ENCODE results near the gene KAT2A. TPM values are rescaled to one million over a fixed set of nuclear protein-coding genes. Genes with fewer than 3 reads are reported as not detected.
"Not testable (repeated sequence)": the region's sequence is repeated elsewhere in the genome, so short reads cannot be mapped to it uniquely, and the experiment has no call there.

Gene KAT2A
- total and polyA plus RNA-seq, 7 experiments from 2014 or later, result 6.6 to 71.1 (median 48.6) TPM

DNA sequence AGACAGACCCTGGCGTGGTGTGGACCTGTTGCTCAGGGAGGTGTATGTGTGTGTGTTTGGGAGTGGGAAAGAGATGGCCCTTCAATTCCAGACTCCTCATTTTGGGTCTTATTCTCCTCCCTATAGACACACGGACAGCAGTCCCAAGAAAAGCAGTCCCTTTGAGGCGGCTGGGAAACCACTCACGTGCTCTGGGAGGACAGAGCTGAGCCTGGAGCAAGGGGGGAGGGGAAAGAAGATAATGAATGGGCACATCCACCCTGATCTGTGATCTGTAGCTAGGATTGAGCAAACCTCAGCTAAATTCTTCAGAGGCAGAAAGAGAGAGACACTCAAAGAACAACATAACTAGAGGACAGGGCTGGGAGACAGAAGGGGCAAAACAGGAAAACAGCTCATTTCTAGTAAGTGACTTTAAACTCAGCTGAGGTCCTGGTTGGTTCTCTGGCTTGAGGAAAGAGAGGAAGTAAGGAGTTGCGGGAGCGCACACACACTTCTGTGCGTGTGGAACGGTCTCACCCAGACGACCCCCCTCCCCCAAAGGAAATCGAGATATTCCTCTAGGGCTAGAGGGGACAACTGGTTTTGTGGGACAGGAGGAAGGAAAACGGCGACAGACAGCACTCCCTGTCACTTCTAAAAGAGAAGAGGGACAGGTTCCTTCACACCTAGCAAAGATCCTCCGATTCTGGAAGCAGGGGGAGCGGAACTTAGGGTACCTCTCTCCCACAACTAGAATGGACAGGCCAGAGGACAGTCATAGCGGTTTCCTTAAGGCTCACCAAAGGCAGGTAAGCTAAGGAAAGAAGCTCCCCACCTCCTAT lies 33.0 kb upstream of the KAT2A start:
- DNase-seq (no peak), ATAC-seq (no peak)
- H3K4me3 Mint-ChIP-seq, result peak overlapping the region; percentile 81 to 97 (median 94)

DNA sequence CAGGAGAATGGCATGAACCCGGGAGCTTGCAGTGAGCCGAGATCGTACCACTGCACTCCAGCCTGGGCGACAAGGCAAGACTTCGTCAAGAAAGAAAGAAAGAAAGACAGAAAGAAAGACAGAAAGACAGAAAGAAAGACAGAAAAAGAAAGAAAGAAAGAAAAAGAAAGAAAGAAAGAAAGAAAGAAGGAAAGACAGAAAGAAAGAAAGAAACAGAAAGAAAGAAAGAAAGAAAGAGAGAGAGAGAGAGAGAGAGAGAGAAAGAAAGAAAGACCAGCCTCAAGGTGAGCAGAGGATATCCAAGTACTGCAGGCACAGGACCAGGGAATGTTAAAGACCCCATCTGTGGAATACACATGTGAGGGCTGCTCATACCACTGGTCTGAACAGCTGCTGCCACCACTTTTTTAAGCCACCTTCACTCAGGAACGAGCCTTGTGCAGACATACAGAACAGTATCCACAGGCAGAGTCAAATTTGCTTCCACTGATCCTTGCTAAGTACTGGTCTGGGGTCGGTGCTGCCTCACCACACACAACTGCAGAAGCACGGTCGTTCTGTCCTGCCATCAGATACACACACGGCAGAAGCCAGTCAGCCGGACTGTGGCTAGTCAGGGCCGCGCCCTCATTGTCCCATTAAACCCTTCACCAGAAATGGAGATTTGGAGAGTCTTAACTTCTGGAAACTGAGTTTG lies 25.9 kb upstream of the KAT2A start:
- no peaks in the 10 kb centered on the region for H3K27me3 ChIP-seq (ENCODE audit: control insufficient read depth in 2 of 2, insufficient read depth in 2 of 2, low read length in 2 of 2)
- DNase-seq (no peak), ATAC-seq (no peak)
- Mint-ChIP-seq H3K4me3 (peak overlapping the region in 1 of 10 donors; percentile 20), H3K27ac (peak overlapping the region in 3 of 9 donors; percentile 29 to 79 (median 43)), H3K36me3 (peaks cover 3 to 26% (median 10%) of the 10 kb centered on the region in 5 donors), H3K4me1 (peaks cover 26 to 59% (median 41%) of the 10 kb centered on the region in 7 donors), H3K9me3 (peaks cover 0 to 1% (median 0%) of the 10 kb centered on the region in 11 donors), H3K27me3 (no peaks in the 10 kb centered on the region)
- H3K27ac ChIP-seq (ENCODE audit: low read depth, low read length), result no peak overlapping the region
- peaks cover 0 to 56% (median 0%) of the 10 kb centered on the region in 3 experiments for H3K36me3 ChIP-seq (ENCODE audit: control insufficient read depth in 2 of 3, insufficient read depth in 3 of 3, low read length in 3 of 3)
- intact Hi-C loops (cut with micrococcal nuclease), result no loop called here
- no peaks in the 10 kb centered on the region for H3K9me3 ChIP-seq (ENCODE audit: control insufficient read depth in 2 of 3, low read length in 3 of 3)
- no peak overlapping the region for H3K4me3 ChIP-seq (ENCODE audit: low read length)
- ChIA-PET CTCF (no interaction called here), POLR2A (no interaction called here)
- H3K4me1 ChIP-seq (ENCODE audit: control insufficient read depth in 2 of 2, insufficient read depth in 2 of 2, low read length in 2 of 2), result no peaks in the 10 kb centered on the region

More for the DNA sequence above, 33.0 kb upstream of the KAT2A start:
- H3K9me3 ChIP-seq (ENCODE audit: control insufficient read depth in 2 of 3, low read length in 3 of 3), result no peaks in the 10 kb centered on the region
- peak overlapping the region; percentile 94 for H3K27ac ChIP-seq (ENCODE audit: low read depth, low read length)
- peak overlapping the region; percentile 79 to 96 (median 93) for H3K27ac Mint-ChIP-seq
- H3K27me3 ChIP-seq (ENCODE audit: control insufficient read depth in 2 of 2, insufficient read depth in 2 of 2, low read length in 2 of 2), result no peaks in the 10 kb centered on the region
- H3K4me1 Mint-ChIP-seq, result peaks cover 21 to 43% (median 37%) of the 10 kb centered on the region in 7 donors
- peaks cover 0 to 18% (median 0%) of the 10 kb centered on the region in 3 experiments for H3K36me3 ChIP-seq (ENCODE audit: control insufficient read depth in 2 of 3, insufficient read depth in 3 of 3, low read length in 3 of 3)
- CTCF ChIA-PET, result no interaction called here
- H3K4me3 ChIP-seq (ENCODE audit: low read length), result peak overlapping the region; percentile 76
- no peaks in the 10 kb centered on the region for H3K27me3 Mint-ChIP-seq
- peaks cover 0 to 4% (median 0%) of the 10 kb centered on the region in 11 donors for H3K9me3 Mint-ChIP-seq
- intact Hi-C loops (cut with micrococcal nuclease), result loop anchor here (2.0 kb wide), 2 partner anchors 41 to 235 kb away; partner anchors contain the start of genes ACLY (in 1 of the 2) and DHX58 (in 1 of the 2)
- POLR2A ChIA-PET, result interaction anchor here (0.7 to 1.6 kb wide), 9 partner anchors 11 to 466 kb away, joined by 3 to 7 read pairs (median 5); partner anchors contain the start of genes DNAJC7, EIF1, KAT2A and ODAD4
- H3K36me3 Mint-ChIP-seq, result peaks cover 0 to 3% (median 0%) of the 10 kb centered on the region in 5 donors
- peaks cover 10 to 16% of the 10 kb centered on the region in 2 donors for H3K4me1 ChIP-seq (ENCODE audit: control insufficient read depth in 2 of 2, insufficient read depth in 2 of 2, low read length in 2 of 2)

DNA sequence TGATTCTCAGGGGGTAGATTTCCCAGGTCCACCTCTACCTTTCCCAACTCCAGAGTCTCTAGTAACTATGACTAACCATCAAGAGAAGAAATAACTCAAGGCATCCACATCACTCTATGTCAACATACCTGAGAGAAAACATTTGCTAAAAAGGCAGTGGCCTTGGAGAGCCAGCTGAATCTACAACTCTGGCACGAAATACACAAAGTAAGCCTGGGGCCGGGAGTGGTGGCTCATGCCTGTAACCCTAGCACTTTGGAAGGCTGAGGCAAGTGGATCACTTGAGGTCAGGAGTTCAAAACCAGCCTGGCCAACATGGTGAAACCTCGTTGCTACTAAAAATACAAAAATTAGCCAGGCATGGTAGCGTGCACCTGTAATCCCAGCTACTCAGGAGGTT lies 22.0 kb upstream of the KAT2A start:
- H3K27me3 ChIP-seq (ENCODE audit: control insufficient read depth in 2 of 2, insufficient read depth in 2 of 2, low read length in 2 of 2); H3K27ac ChIP-seq (ENCODE audit: low read depth, low read length); intact Hi-C loops (cut with micrococcal nuclease); DNase-seq; H3K9me3 Mint-ChIP-seq; H3K9me3 ChIP-seq (ENCODE audit: control insufficient read depth in 2 of 3, low read length in 3 of 3); CTCF ChIA-PET; ATAC-seq; H3K4me1 ChIP-seq (ENCODE audit: control insufficient read depth in 2 of 2, insufficient read depth in 2 of 2, low read length in 2 of 2); H3K4me3 ChIP-seq (ENCODE audit: low read length); H3K27ac Mint-ChIP-seq; H3K27me3 Mint-ChIP-seq: not testable (repeated sequence)
- Mint-ChIP-seq H3K4me3 (peak overlapping the region in 1 of 10 donors; percentile 41), H3K36me3 (peaks cover 0 to 25% (median 7%) of the 10 kb centered on the region in 5 donors), H3K4me1 (peaks cover 20 to 70% (median 48%) of the 10 kb centered on the region in 7 donors)
- POLR2A ChIA-PET, result interaction anchor here (1.1 to 1.4 kb wide), 2 partner anchors 11 to 26 kb away, joined by 3 to 5 read pairs; partner anchors contain the start of gene RAB5C
- H3K36me3 ChIP-seq (ENCODE audit: control insufficient read depth in 2 of 3, insufficient read depth in 3 of 3, low read length in 3 of 3), result peaks cover 0 to 58% (median 3%) of the 10 kb centered on the region in 3 experiments

DNA sequence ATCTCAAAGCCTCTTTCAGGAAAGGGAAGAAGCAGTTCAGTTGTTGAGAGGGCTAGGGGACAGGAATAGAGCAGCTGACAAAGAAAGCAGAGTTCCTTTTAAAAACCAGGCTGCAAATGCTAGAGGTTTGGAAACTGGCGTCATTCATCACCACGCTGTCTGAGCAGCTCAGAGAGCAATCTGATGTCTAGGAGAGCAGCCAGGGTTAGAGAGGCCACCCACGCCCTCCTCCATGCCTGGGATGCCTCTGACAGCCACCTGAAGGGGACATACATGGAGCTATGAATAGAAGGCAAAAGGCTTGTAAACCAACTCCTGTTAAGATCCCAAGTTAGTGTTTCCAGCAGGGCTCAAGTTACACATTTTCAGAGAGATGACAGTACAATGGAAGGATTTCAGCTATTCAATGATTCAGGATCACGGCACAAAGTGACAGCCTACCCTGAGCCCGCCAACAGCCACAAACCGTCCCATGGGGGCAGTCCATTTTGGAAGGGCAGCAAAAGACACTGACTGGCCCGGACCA lies 21.3 kb upstream of the KAT2A start:
- Histone ChIP-seq H3K4me1 (ENCODE audit: control insufficient read depth in 2 of 2, insufficient read depth in 2 of 2, low read length in 2 of 2) (no peaks in the 10 kb centered on the region), H3K36me3 (ENCODE audit: control insufficient read depth in 2 of 3, insufficient read depth in 3 of 3, low read length in 3 of 3) (peaks cover 0 to 57% (median 3%) of the 10 kb centered on the region in 3 experiments), H3K27me3 (ENCODE audit: control insufficient read depth in 2 of 2, insufficient read depth in 2 of 2, low read length in 2 of 2) (no peaks in the 10 kb centered on the region), H3K9me3 (ENCODE audit: control insufficient read depth in 2 of 3, low read length in 3 of 3) (no peaks in the 10 kb centered on the region), H3K4me3 (ENCODE audit: low read length) (no peak overlapping the region), H3K27ac (ENCODE audit: low read depth, low read length) (no peak overlapping the region)
- intact Hi-C loops (cut with micrococcal nuclease), result no loop called here
- Mint-ChIP-seq H3K36me3 (peaks cover 0 to 22% (median 7%) of the 10 kb centered on the region in 5 donors), H3K4me3 (peak overlapping the region in 4 of 10 donors; percentile 1 to 41 (median 29)), H3K4me1 (peaks cover 20 to 69% (median 51%) of the 10 kb centered on the region in 7 donors), H3K27ac (peak overlapping the region in 1 of 9 donors; percentile 65), H3K9me3 (peaks cover 0 to 1% (median 0%) of the 10 kb centered on the region in 11 donors), H3K27me3 (no peaks in the 10 kb centered on the region)
- ATAC-seq (no peak), DNase-seq (no peak)
- CTCF ChIA-PET, result interaction anchor here (0.6 kb wide), 1 partner anchor 1693 kb away, joined by 6 read pairs; no protein-coding TSS in a partner anchor
- POLR2A ChIA-PET, result interaction anchor here (0.5 to 1.4 kb wide), 3 partner anchors 12 to 1191 kb away, joined by 3 to 5 read pairs (median 3); partner anchors contain the start of gene RAB5C

DNA sequence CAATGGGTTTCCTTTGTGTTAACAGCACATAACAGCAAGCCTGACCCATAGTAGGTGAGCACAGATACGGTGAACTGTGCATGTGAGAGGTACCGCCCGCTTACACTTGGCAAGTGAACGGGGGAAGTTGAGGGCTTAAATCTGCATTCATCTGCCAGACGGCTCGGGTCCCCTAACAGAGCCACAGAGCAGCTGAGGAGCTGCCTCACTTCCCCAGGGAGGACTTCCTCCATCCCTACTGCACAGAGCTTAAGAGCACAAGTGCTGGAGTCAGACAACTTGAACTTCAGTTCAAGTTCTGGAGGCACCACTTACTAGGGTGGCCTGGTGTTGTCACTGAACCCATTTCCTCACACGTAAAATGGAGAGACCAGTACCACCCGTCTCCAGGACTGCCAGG lies 20.2 kb upstream of the KAT2A start:
- Mint-ChIP-seq H3K27ac (peak overlapping the region in 3 of 9 donors; percentile 32 to 35 (median 33)), H3K9me3 (no peaks in the 10 kb centered on the region)
- CTCF ChIA-PET, result no interaction called here

DNA sequence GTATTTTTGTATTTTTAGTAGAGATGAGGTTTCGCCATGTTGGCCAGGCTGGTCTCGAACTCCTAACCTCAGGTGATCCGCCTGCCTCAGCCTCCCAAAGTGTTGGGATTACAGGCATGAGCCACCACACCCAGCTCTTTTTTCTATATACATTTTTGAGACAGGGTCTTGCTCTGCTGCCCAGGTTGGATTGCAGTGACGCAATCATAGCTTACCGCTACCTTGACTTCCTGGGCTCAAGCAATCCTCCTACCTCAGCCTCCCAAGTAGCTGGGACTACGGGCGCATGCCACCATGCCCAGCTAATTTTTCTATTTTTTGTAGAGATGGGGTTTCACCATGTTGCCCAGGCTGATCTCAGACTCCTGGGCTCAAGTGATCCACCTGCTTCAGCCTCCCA lies 19.5 kb upstream of the KAT2A start:
- Mint-ChIP-seq H3K4me1 (peaks cover 24 to 72% (median 56%) of the 10 kb centered on the region in 7 donors), H3K36me3 (peaks cover 3 to 17% (median 7%) of the 10 kb centered on the region in 5 donors), H3K27ac (peak overlapping the region in 2 of 9 donors; percentile 32 to 33)
- H3K4me3 ChIP-seq (ENCODE audit: low read length); H3K27ac ChIP-seq (ENCODE audit: low read depth, low read length); intact Hi-C loops (cut with micrococcal nuclease); H3K4me1 ChIP-seq (ENCODE audit: control insufficient read depth in 2 of 2, insufficient read depth in 2 of 2, low read length in 2 of 2); ATAC-seq; H3K4me3 Mint-ChIP-seq; POLR2A ChIA-PET; H3K27me3 Mint-ChIP-seq; DNase-seq; H3K27me3 ChIP-seq (ENCODE audit: control insufficient read depth in 2 of 2, insufficient read depth in 2 of 2, low read length in 2 of 2); H3K9me3 ChIP-seq (ENCODE audit: control insufficient read depth in 2 of 3, low read length in 3 of 3); H3K9me3 Mint-ChIP-seq: not testable (repeated sequence)
- peaks cover 0 to 57% (median 3%) of the 10 kb centered on the region in 3 experiments for H3K36me3 ChIP-seq (ENCODE audit: control insufficient read depth in 2 of 3, insufficient read depth in 3 of 3, low read length in 3 of 3)
- CTCF ChIA-PET, result interaction anchor here (0.9 kb wide), 1 partner anchor 233 kb away, joined by 3 read pairs; no protein-coding TSS in a partner anchor

More for the DNA sequence above, 20.2 kb upstream of the KAT2A start:
- Mint-ChIP-seq H3K4me1 (peaks cover 17 to 66% (median 49%) of the 10 kb centered on the region in 7 donors), H3K27me3 (no peaks in the 10 kb centered on the region), H3K36me3 (peaks cover 0 to 14% (median 7%) of the 10 kb centered on the region in 5 donors), H3K4me3 (no peak overlapping the region)
- intact Hi-C loops (cut with micrococcal nuclease), result no loop called here
- no peak for ATAC-seq
- Histone ChIP-seq H3K4me3 (ENCODE audit: low read length) (no peak overlapping the region), H3K4me1 (ENCODE audit: control insufficient read depth in 2 of 2, insufficient read depth in 2 of 2, low read length in 2 of 2) (no peaks in the 10 kb centered on the region), H3K27me3 (ENCODE audit: control insufficient read depth in 2 of 2, insufficient read depth in 2 of 2, low read length in 2 of 2) (no peaks in the 10 kb centered on the region), H3K27ac (ENCODE audit: low read depth, low read length) (no peak overlapping the region), H3K9me3 (ENCODE audit: control insufficient read depth in 2 of 3, low read length in 3 of 3) (no peaks in the 10 kb centered on the region), H3K36me3 (ENCODE audit: control insufficient read depth in 2 of 3, insufficient read depth in 3 of 3, low read length in 3 of 3) (peaks cover 0 to 56% (median 3%) of the 10 kb centered on the region in 3 experiments)
- DNase-seq, result no peak
- POLR2A ChIA-PET, result no interaction called here
